OCI-LY1 (cell line): Measurements from ENCODE around the gene ARMC9.

Source experiments
- CTCF ChIP-seq: fragments of 200-600 bp; sonication (generic), shearing (Covaris generic); IDR thresholded peaks from 2 replicates; pipeline ENCODE4 v1.5.1; 2017; ENCODE audit warnings: mild to moderate bottlenecking, antibody characterized with exemption, low read length, moderate library complexity, mixed read lengths
- EZH2 ChIP-seq: fragments of 200-600 bp; sonication (generic), shearing (Covaris generic); IDR thresholded peaks from 2 replicates; pipeline ENCODE4 v1.8.0; 2017; ENCODE audit warnings: borderline replicate concordance, mixed run types, mild to moderate bottlenecking, antibody characterized with exemption, low read length, moderate library complexity, mixed read lengths

- TF ChIP-seq CTCF (no peak), EZH2 (no peak)
Measured at GRCh38 chr2:231321556-231322334, 123.3 kb downstream of the ARMC9 start.
